Endothelial cell of umbilical vein (primary cell): Measurements from ENCODE around the gene MBNL2. TPM values are rescaled to one million over a fixed set of nuclear protein-coding genes. Genes with fewer than 3 reads are reported as not detected.

Source experiments
- BruUV-seq: library from RNA; stranded (reverse); fragments of 400-500 nt; replicated peaks from 2 replicates; lab custom pipeline; 2021; lab: Mats Ljungman, UMichigan
- CTCF ChIA-PET: fragments of 300-600, 350-600 bp; sonication (Branson Sonifier 250); formaldehyde crosslinking; loops from one replicate; lab custom pipeline; 2021; ENCODE audit warnings: antibody characterized with exemption, inconsistent platforms; lab: Charles Lee
- POLR2A ChIA-PET: fragments of 300-600, 350-600 bp; sonication (Branson Sonifier 250); formaldehyde crosslinking; loops from one replicate; lab custom pipeline; 2021; ENCODE audit warnings: antibody characterized with exemption, inconsistent platforms; lab: Charles Lee
- DNase-seq: peaks from one replicate; pipeline ENCODE4 v3.0.0-alpha.2; 2011; ENCODE audit warnings: low read depth, low spot score
- FAIRE-seq: peaks from 2 replicates; lab custom pipeline; 2011; peaks lifted over from hg19 to GRCh38; lab: Jason Lieb, UNC
- H2AFZ ChIP-seq: 2 replicates; pipeline ENCODE4 v1.6.0; 2012; ENCODE audit warnings: low read depth, low read length, control low read depth, inconsistent platforms
- H3K27ac ChIP-seq: 2 replicates; pipeline ENCODE4 v1.5.1; 2011; ENCODE audit warnings: low read depth, mild to moderate bottlenecking, control low read depth, low read length, moderate library complexity; ENCODE audit not compliant: insufficient read depth
- H3K27me3 ChIP-seq, 2 experiments: 2 replicates each; pipeline versions ENCODE4 v1.6.0 to v1.6.1; 2011; ENCODE audit warnings: low read length in 2 of 2, mixed read lengths in 1 of 2; ENCODE audit not compliant: control insufficient read depth in 2 of 2, insufficient read depth in 2 of 2
- H3K36me3 ChIP-seq, 2 experiments: 2 replicates in 1 of 2; 3 replicates in 1 of 2; pipeline ENCODE4 v1.5.1; 2011; ENCODE audit warnings: low read length in 2 of 2, mild to moderate bottlenecking in 1 of 2, moderate library complexity in 1 of 2; ENCODE audit not compliant: control insufficient read depth in 2 of 2, insufficient read depth in 2 of 2; ENCODE audit errors: extremely low read depth in 1 of 2
- H3K4me1 ChIP-seq: 3 replicates; pipeline ENCODE4 v1.5.1; 2011; ENCODE audit warnings: mild to moderate bottlenecking, low read length; ENCODE audit not compliant: control insufficient read depth, insufficient read depth; ENCODE audit errors: extremely low read depth
- H3K4me2 ChIP-seq: 2 replicates; pipeline ENCODE4 v1.6.1; 2011; ENCODE audit warnings: low read length, control low read depth, mixed read lengths; ENCODE audit not compliant: insufficient read depth
- H3K4me3 ChIP-seq, 3 experiments: fragments of 200-600 bp in 1 of 3; sonication (generic), shearing (Covaris generic) in 1 of 3; replicated peaks in 1 of 3; 2 replicates each; pipeline ENCODE4 v1.5.1; 2011 to 2016; ENCODE audit warnings: control low read depth in 3 of 3, low read length in 3 of 3, mild to moderate bottlenecking in 2 of 3, inconsistent platforms in 1 of 3, low read depth in 1 of 3, moderate library complexity in 1 of 3; ENCODE audit not compliant: insufficient read depth in 1 of 3
- H3K79me2 ChIP-seq: 2 replicates; pipeline ENCODE4 v1.6.0; 2012; ENCODE audit warnings: low read length, inconsistent platforms; ENCODE audit not compliant: control insufficient read depth, insufficient read depth
- H3K9ac ChIP-seq: replicated peaks from 2 replicates; pipeline ENCODE3; 2011; ENCODE audit warnings: low read length, control low read depth; ENCODE audit not compliant: insufficient read depth; ENCODE audit errors: extremely low read depth
- H3K9me1 ChIP-seq: replicated peaks from 3 replicates; pipeline ENCODE4 v1.6.0; 2011; ENCODE audit warnings: mild to moderate bottlenecking, low read length; ENCODE audit not compliant: control insufficient read depth, insufficient read depth; ENCODE audit errors: extremely low read depth
- H3K9me3 ChIP-seq: replicated peaks from 2 replicates; pipeline ENCODE4 v1.5.1; 2012; ENCODE audit warnings: low read length, inconsistent platforms; ENCODE audit not compliant: control insufficient read depth, insufficient read depth
- H4K20me1 ChIP-seq: replicated peaks from 2 replicates; pipeline ENCODE3; 2011; ENCODE audit warnings: mild to moderate bottlenecking, low read length; ENCODE audit not compliant: control insufficient read depth, insufficient read depth; ENCODE audit errors: extremely low read depth
- CTCF ChIP-seq, 2 donors: IDR thresholded peaks; 1 replicate in 1 of 2; 2 replicates in 1 of 2; pipeline ENCODE4 v1.5.1; 2011; ENCODE audit warnings: low read length in 2 of 2, mild to moderate bottlenecking in 2 of 2, moderate library complexity in 2 of 2, control low read depth in 1 of 2, inconsistent platforms in 1 of 2, low read depth in 1 of 2; ENCODE audit not compliant: insufficient read depth in 1 of 2; ENCODE audit errors: extremely low read depth in 1 of 2
- EZH2 ChIP-seq: IDR thresholded peaks from 2 replicates; pipeline ENCODE4 v1.6.1; 2012; ENCODE audit warnings: borderline replicate concordance, low read depth, mild to moderate bottlenecking, moderate library complexity, low read length, inconsistent platforms; ENCODE audit not compliant: severe bottlenecking
- FOS ChIP-seq: IDR thresholded peaks from 2 replicates; pipeline ENCODE4 v1.6.1; 2011; ENCODE audit warnings: mild to moderate bottlenecking, low read length, moderate library complexity, borderline replicate concordance; ENCODE audit not compliant: insufficient read depth
- GATA2 ChIP-seq: IDR thresholded peaks from 2 replicates; pipeline ENCODE4 v1.7.0; 2011; ENCODE audit warnings: low read depth, mild to moderate bottlenecking, moderate library complexity, mixed read lengths, low read length; ENCODE audit not compliant: insufficient read length, insufficient read depth
- JUN ChIP-seq: IDR thresholded peaks from 2 replicates; pipeline ENCODE4 v1.6.1; 2011; ENCODE audit warnings: borderline replicate concordance, low read depth; ENCODE audit not compliant: insufficient read length, insufficient read depth
- MAX ChIP-seq: IDR thresholded peaks from 2 replicates; pipeline ENCODE4 v1.6.1; 2011; ENCODE audit not compliant: insufficient read depth, insufficient read length
- MYC ChIP-seq: IDR thresholded peaks from one replicate; pipeline ENCODE4 v1.6.1; 2011; ENCODE audit warnings: mild to moderate bottlenecking, low read depth, low read length
- POLR2A ChIP-seq: IDR thresholded peaks from 2 replicates; pipeline ENCODE4 v1.6.1; 2012; ENCODE audit warnings: low read depth, mild to moderate bottlenecking, control low read depth, low read length
- POLR2AphosphoS5 ChIP-seq: IDR thresholded peaks from 2 replicates; pipeline ENCODE4 v1.6.1; 2012; ENCODE audit warnings: low read depth, mild to moderate bottlenecking, control low read depth, low read length, moderate library complexity; ENCODE audit not compliant: insufficient read depth
- dilution Hi-C: fragments of 300-500 bp; cut with MboI; formaldehyde crosslinking; loops from one replicate; pipeline ENCODE4 v1.15.0; 2019; ENCODE audit warnings: low sequenced_read_pairs; ENCODE audit not compliant: extremely low pct_ligation_motif_present
- intact Hi-C: fragments of 100-400 bp; cut with micrococcal nuclease; formaldehyde crosslinking; loops from one replicate; pipeline ENCODE4 v1.10.0; 2022
- polyA plus RNA-seq, 4 experiments: library from polyadenylated mRNA; depleted of rRNA in 3 of 4; stranded (reverse) in 3 of 4; unstranded in 1 of 4; fragments of >200 nt; gene quantifications; 2 replicates each; pipeline versions ENCODE4 v1.2.1 to v1.2.3, GENCODE V29; 2011 to 2012; ENCODE audit warnings: missing spikeins in 1 of 4
- total RNA-seq: library from RNA; stranded (reverse); gene quantifications from 2 replicates; pipeline ENCODE4 v1.2.3, GENCODE V29; 2021

Gene MBNL2
- total and polyA plus RNA-seq, 2 donors (not counting 3 experiments of a cell fraction or from before 2014, with no cell fraction given), result 32.9 to 76.5 TPM

- H2AFZ ChIP-seq, result no peak overlapping the region
- intact Hi-C loops, result no loop called here
- no peaks in the 10 kb centered on the region for H4K20me1 ChIP-seq
- H3K9ac ChIP-seq, result no peak overlapping the region
- H3K79me2 ChIP-seq, result peaks cover 73% of the 10 kb centered on the region
- ChIA-PET CTCF (interaction anchor here (0.8 to 1.2 kb wide), 3 partner anchors 11 to 143 kb away, joined by 3 read pairs; no protein-coding TSS in a partner anchor), POLR2A (no interaction called here)
- FAIRE-seq, result no peak
- peaks cover 64% of the 10 kb centered on the region for H3K4me1 ChIP-seq
- H3K36me3 ChIP-seq, result no peaks in the 10 kb centered on the region
- H3K9me1 ChIP-seq, result no peaks in the 10 kb centered on the region
- dilution Hi-C loops, result no loop called here
- no peak for DNase-seq
- BruUV-seq, result no TSS peak
- no peaks in the 10 kb centered on the region for H3K27me3 ChIP-seq
- H3K9me3 ChIP-seq, result no peaks in the 10 kb centered on the region
- H3K4me2 ChIP-seq, result no peak overlapping the region
- H3K27ac ChIP-seq, result no peak overlapping the region
- H3K4me3 ChIP-seq, result no peak overlapping the region
- TF ChIP-seq POLR2A (no peak), FOS (no peak), POLR2AphosphoS5 (no peak), MYC (no peak), CTCF (IDR thresholded peaks at IDR 0.05; ENCODE audit: extremely low read depth in 1 of 2, insufficient read depth in 1 of 2, low read depth in 1 of 2, low read length in 2 of 2) (no peak), MAX (no peak), EZH2 (no peak), GATA2 (no peak), JUN (no peak)
Measured at GRCh38 chr13:97252735-97253134, 30.6 kb downstream of the MBNL2 start.
